Measurements from ENCODE around the gene UBD. TPM values are rescaled to one million over a fixed set of nuclear protein-coding genes. Genes with fewer than 3 reads are reported as not detected.

The UBD gene
- total and polyA plus RNA-seq, 3 experiments from 2014 or later = 2.5 to 2.6 TPM; not detected in 1

DNA sequence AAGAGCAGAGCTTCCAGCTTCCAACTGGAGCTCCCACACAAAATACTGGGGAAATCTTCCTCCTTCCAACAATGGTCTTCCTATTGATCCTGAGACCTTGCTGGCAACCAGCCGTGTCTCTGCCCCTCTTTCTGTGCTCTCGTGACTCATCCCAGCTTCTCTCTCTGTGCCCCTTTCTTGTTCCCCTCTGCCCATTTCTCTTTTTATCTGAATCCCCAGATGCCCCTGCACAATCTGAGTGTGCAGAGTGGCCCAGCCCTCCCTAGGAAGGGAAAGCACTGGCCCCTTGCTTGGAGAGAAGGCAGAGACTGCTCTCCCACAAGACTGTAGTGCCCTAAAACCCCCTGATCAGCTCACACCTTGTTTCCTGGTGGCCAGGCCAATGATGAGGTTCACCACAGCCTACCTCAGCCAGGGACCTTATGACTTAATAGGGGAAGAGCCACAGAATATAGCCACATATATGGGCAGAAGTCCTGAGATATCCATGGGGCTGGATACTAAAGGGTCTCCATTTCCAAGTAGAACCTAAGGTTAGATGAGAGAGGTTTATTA is 48.7 kb downstream of the UBD start:
- no peak for DNase-seq
- ChIA-PET POLR2A (no interaction called here), CTCF (no interaction called here)

DNA sequence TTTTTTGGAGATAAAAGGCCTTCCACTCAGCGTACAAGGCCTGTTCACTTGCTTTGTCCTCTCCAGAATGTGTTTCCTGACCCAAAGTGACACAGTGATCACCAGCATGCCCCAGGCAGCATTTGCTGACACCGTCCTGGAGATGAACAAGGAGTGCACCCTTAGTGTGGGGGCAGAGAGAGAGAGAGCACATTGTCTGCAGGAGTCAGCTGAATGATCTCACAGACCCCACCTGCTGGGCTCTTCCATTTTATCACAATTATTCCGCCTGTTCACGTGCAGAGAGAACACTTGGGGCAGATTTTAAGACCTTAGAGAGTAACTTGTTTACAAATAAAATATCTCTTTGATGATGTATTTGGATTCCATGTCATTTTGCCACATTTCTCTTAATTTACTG is 49.3 kb downstream of the UBD start:
- Mint-ChIP-seq H3K27me3 (peaks cover 17 to 24% of the 10 kb centered on the region in 2 donors), H3K4me3 (no peak overlapping the region), H3K4me1 (peaks cover 1 to 4% (median 4%) of the 10 kb centered on the region in 3 donors), H3K27ac (no peak overlapping the region), H3K9me3 (peaks cover 0 to 2% (median 0%) of the 10 kb centered on the region in 5 donors), H3K36me3 (no peaks in the 10 kb centered on the region)
- no peaks in the 10 kb centered on the region for H3K4me1 ChIP-seq (ENCODE audit: insufficient read depth, low read length)
- no peaks in the 10 kb centered on the region for H3K27me3 ChIP-seq (ENCODE audit: insufficient read depth, low read length, poor library complexity, severe bottlenecking)
- H3K36me3 ChIP-seq (ENCODE audit: insufficient read depth, low read length) = no peaks in the 10 kb centered on the region
- CTCF ChIA-PET = no interaction called here
- H3K27ac ChIP-seq (ENCODE audit: low read depth, low read length) = no peak overlapping the region
- no peak for DNase-seq
- no peaks in the 10 kb centered on the region for H3K9me3 ChIP-seq (ENCODE audit: low read length)
- H3K4me3 ChIP-seq (ENCODE audit: low read length) = no peak overlapping the region
- POLR2A ChIA-PET = no interaction called here

More for the DNA sequence above, 48.7 kb downstream of the UBD start:
- H3K36me3 ChIP-seq (ENCODE audit: insufficient read depth, low read length) = no peaks in the 10 kb centered on the region
- H3K27ac ChIP-seq (ENCODE audit: low read depth, low read length) = no peak overlapping the region
- no peaks in the 10 kb centered on the region for H3K36me3 Mint-ChIP-seq
- H3K9me3 Mint-ChIP-seq = peaks cover 0 to 2% (median 0%) of the 10 kb centered on the region in 5 donors
- H3K4me3 Mint-ChIP-seq = no peak overlapping the region
- H3K27ac Mint-ChIP-seq = no peak overlapping the region
- no peaks in the 10 kb centered on the region for H3K27me3 ChIP-seq (ENCODE audit: insufficient read depth, low read length, poor library complexity, severe bottlenecking)
- peaks cover 3 to 7% (median 6%) of the 10 kb centered on the region in 3 donors for H3K4me1 Mint-ChIP-seq
- peaks cover 17 to 24% of the 10 kb centered on the region in 2 donors for H3K27me3 Mint-ChIP-seq
- H3K9me3 ChIP-seq (ENCODE audit: low read length) = no peaks in the 10 kb centered on the region
- H3K4me3 ChIP-seq (ENCODE audit: low read length) = no peak overlapping the region
- no peaks in the 10 kb centered on the region for H3K4me1 ChIP-seq (ENCODE audit: insufficient read depth, low read length)

DNA sequence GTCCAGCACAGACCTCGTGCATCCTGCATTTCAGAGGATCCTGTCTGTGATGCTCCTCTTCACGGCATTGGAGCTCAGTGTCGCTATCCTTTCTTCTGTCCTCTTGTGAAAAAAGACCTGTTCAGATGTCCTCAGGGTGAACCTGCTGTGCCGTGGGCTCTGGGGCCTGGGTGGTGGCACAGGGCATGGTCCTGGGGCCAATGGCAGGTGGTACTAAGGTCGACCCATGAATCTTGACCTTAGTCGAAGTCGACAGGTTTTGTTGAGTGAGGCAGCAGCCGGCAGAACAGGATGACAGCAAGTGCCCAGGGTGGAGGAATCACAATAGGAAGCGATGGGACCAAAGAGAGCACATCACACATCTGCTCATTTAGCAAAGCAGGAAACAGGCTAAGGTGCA is 49.8 kb downstream of the UBD start:
- no peak for DNase-seq
- no peak overlapping the region for H3K4me3 Mint-ChIP-seq
- H3K9me3 ChIP-seq (ENCODE audit: low read length) = no peaks in the 10 kb centered on the region
- H3K9me3 Mint-ChIP-seq = peaks cover 0 to 2% (median 0%) of the 10 kb centered on the region in 5 donors
- ChIA-PET CTCF (no interaction called here), POLR2A (no interaction called here)
- H3K27me3 ChIP-seq (ENCODE audit: insufficient read depth, low read length, poor library complexity, severe bottlenecking) = no peaks in the 10 kb centered on the region
- peaks cover 17 to 24% of the 10 kb centered on the region in 2 donors for H3K27me3 Mint-ChIP-seq
- no peaks in the 10 kb centered on the region for H3K4me1 Mint-ChIP-seq
- H3K4me3 ChIP-seq (ENCODE audit: low read length) = no peak overlapping the region
- no peak overlapping the region for H3K27ac Mint-ChIP-seq
- H3K36me3 ChIP-seq (ENCODE audit: insufficient read depth, low read length) = no peaks in the 10 kb centered on the region
- no peak overlapping the region for H3K27ac ChIP-seq (ENCODE audit: low read depth, low read length)
- H3K4me1 ChIP-seq (ENCODE audit: insufficient read depth, low read length) = no peaks in the 10 kb centered on the region
- H3K36me3 Mint-ChIP-seq = no peaks in the 10 kb centered on the region

DNA sequence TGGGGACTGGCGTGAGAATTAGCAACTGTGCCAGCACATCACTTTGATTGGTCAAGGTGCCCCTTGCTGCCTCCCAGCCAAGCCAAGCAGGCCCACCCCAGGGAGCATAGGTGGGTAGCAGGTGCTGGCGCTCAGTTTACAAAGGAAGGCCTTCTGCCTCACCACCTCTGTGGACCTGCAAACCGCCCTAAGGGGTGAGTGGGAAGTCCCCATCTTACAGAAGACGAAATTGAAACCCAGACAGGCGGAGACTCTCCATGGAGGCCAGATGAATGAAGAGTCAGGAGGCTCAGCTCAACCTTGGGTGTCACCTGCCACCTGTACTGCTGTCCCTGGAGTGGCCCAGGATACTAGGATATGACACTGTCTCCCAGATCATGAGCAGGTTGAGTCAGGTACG is 50.3 kb downstream of the UBD start:
- H3K9me3 ChIP-seq (ENCODE audit: low read length) = no peaks in the 10 kb centered on the region
- no peaks in the 10 kb centered on the region for H3K36me3 ChIP-seq (ENCODE audit: insufficient read depth, low read length)
- H3K27ac Mint-ChIP-seq = no peak overlapping the region
- H3K27me3 Mint-ChIP-seq = peaks cover 15 to 20% of the 10 kb centered on the region in 2 donors
- POLR2A ChIA-PET = no interaction called here
- no peak overlapping the region for H3K27ac ChIP-seq (ENCODE audit: low read depth, low read length)
- CTCF ChIA-PET = no interaction called here
- DNase-seq = no peak
- H3K36me3 Mint-ChIP-seq = no peaks in the 10 kb centered on the region
- H3K4me3 Mint-ChIP-seq = no peak overlapping the region
- no peaks in the 10 kb centered on the region for H3K4me1 Mint-ChIP-seq
- H3K27me3 ChIP-seq (ENCODE audit: insufficient read depth, low read length, poor library complexity, severe bottlenecking) = no peaks in the 10 kb centered on the region
- peaks cover 0 to 2% (median 0%) of the 10 kb centered on the region in 5 donors for H3K9me3 Mint-ChIP-seq
- no peaks in the 10 kb centered on the region for H3K4me1 ChIP-seq (ENCODE audit: insufficient read depth, low read length)
- H3K4me3 ChIP-seq (ENCODE audit: low read length) = no peak overlapping the region

DNA sequence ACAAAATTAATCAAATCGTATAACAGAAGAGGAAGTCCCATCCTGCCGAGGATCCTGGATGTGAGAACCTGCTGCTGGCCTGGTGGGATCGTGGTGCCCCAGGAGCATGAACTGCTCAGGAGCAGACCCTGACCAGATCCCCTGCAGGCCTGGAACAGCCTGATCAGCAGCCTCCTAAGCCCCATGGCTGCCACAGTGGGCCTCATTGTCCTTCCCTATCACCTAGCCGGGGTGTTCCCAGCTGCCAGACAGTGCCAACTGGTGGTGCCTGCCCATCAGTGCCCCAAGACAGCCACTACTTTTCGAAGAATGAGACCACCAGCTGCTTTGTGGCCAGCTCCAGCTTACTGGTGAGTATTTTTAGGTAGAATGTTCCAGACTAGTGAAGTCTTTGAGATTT is 52.2 kb downstream of the UBD start:
- Mint-ChIP-seq H3K27me3 (peaks cover 19 to 27% of the 10 kb centered on the region in 2 donors), H3K27ac (no peak overlapping the region), H3K4me1 (no peaks in the 10 kb centered on the region), H3K36me3 (no peaks in the 10 kb centered on the region), H3K4me3 (no peak overlapping the region), H3K9me3 (peaks cover 0 to 2% (median 0%) of the 10 kb centered on the region in 5 donors)
- no peak overlapping the region for H3K27ac ChIP-seq (ENCODE audit: low read depth, low read length)
- no peaks in the 10 kb centered on the region for H3K36me3 ChIP-seq (ENCODE audit: insufficient read depth, low read length)
- ChIA-PET POLR2A (no interaction called here), CTCF (no interaction called here)
- H3K4me3 ChIP-seq (ENCODE audit: low read length) = no peak overlapping the region
- no peak for DNase-seq
- H3K27me3 ChIP-seq (ENCODE audit: insufficient read depth, low read length, poor library complexity, severe bottlenecking) = no peaks in the 10 kb centered on the region
- H3K9me3 ChIP-seq (ENCODE audit: low read length) = no peaks in the 10 kb centered on the region
- no peaks in the 10 kb centered on the region for H3K4me1 ChIP-seq (ENCODE audit: insufficient read depth, low read length)

DNA sequence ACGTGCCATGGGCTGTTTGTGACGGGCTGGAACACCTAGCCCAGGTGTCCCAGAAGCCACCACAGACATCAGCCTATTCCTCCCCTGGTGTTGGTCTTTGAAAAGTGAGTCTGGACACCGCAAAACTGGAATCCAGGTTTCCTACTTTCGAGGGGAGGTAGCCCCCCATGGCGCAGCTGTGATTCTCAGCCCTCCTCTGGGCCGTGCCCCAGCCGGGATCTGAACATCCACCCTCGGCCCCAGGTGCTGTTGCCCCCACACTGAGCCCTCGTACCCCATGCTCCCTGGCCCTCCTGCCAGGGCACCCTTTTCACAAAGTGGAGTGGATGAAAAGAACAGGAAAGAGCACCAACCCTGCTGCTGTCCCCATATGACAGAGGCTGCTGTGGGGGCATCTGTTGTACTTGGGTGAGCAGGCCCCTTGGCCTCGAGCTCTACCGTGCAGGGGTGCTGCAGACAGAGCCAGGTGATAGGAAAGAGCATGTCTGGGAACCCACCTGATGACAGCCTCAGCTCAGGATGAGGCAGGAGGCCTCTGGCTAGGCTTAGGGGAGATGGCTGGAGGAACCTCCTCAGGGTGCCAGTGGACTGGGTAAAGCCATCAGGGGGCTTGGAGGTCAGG is 53.0 kb downstream of the UBD start:
- H3K27me3 Mint-ChIP-seq = peaks cover 17 to 33% of the 10 kb centered on the region in 2 donors
- no peaks in the 10 kb centered on the region for H3K36me3 Mint-ChIP-seq

DNA sequence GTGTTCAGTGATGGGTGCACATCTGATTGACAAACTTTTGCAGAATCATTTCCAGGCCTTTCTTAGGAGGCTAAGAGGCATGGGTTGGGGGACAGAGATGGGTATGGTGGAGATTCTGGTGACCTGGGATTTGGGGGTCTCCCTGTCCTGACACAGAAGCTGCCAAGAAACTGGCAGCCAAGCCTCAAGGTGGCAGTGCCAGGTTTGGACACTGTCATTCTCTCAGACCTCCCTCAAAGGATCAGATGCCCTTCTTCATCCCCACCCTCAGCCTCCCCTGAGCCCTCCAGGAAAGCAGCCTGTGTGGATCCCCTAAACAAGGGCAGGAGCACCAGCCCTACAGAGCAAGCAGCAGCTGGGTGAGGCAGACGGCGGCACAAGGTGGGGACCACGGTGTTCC is 53.7 kb downstream of the UBD start:
- no peak overlapping the region for H3K27ac ChIP-seq (ENCODE audit: low read depth, low read length)
- no peak overlapping the region for H3K4me3 Mint-ChIP-seq
- H3K4me1 Mint-ChIP-seq = no peaks in the 10 kb centered on the region
- no peak for DNase-seq
- no peak overlapping the region for H3K27ac Mint-ChIP-seq
- H3K9me3 ChIP-seq (ENCODE audit: low read length) = no peaks in the 10 kb centered on the region
- no peaks in the 10 kb centered on the region for H3K36me3 ChIP-seq (ENCODE audit: insufficient read depth, low read length)
- H3K36me3 Mint-ChIP-seq = no peaks in the 10 kb centered on the region
- H3K27me3 Mint-ChIP-seq = peaks cover 15 to 36% of the 10 kb centered on the region in 2 donors
- ChIA-PET CTCF (no interaction called here), POLR2A (no interaction called here)
- H3K27me3 ChIP-seq (ENCODE audit: insufficient read depth, low read length, poor library complexity, severe bottlenecking) = peaks cover 4% of the 10 kb centered on the region
- no peak overlapping the region for H3K4me3 ChIP-seq (ENCODE audit: low read length)
- H3K4me1 ChIP-seq (ENCODE audit: insufficient read depth, low read length) = no peaks in the 10 kb centered on the region
- peaks cover 0 to 2% (median 0%) of the 10 kb centered on the region in 5 donors for H3K9me3 Mint-ChIP-seq

More for the DNA sequence above, 53.0 kb downstream of the UBD start:
- H3K27ac Mint-ChIP-seq = no peak overlapping the region
- CTCF ChIA-PET = no interaction called here
- Histone ChIP-seq H3K4me3 (ENCODE audit: low read length) (no peak overlapping the region), H3K4me1 (ENCODE audit: insufficient read depth, low read length) (no peaks in the 10 kb centered on the region), H3K27me3 (ENCODE audit: insufficient read depth, low read length, poor library complexity, severe bottlenecking) (no peaks in the 10 kb centered on the region), H3K9me3 (ENCODE audit: low read length) (no peaks in the 10 kb centered on the region), H3K27ac (ENCODE audit: low read depth, low read length) (no peak overlapping the region), H3K36me3 (ENCODE audit: insufficient read depth, low read length) (no peaks in the 10 kb centered on the region)
- H3K9me3 Mint-ChIP-seq = peaks cover 0 to 2% (median 0%) of the 10 kb centered on the region in 5 donors
- no peak for DNase-seq
- peak overlapping the region in 1 of 7 donors; percentile 37 for H3K4me3 Mint-ChIP-seq
- POLR2A ChIA-PET = no interaction called here
- H3K4me1 Mint-ChIP-seq = no peaks in the 10 kb centered on the region
